A673 (cell line): ENCODE results near the gene FASTKD1.

ENCODE experiments used
- CTCF ChIP-seq: fragments of 300-800, 200-600 bp; sonication (generic); conservative IDR thresholded peaks from 2 replicates; pipeline ENCODE4 v1.5.1; 2017; ENCODE audit warnings: low read depth, mild to moderate bottlenecking, antibody characterized with exemption, low read length, moderate library complexity, mixed read lengths
- EZH2 ChIP-seq: fragments of 200-600 bp; sonication (generic); IDR thresholded peaks from 2 replicates; pipeline ENCODE4 v1.6.1; 2017; ENCODE audit warnings: borderline replicate concordance, low read depth, mild to moderate bottlenecking, mixed read lengths, antibody characterized with exemption, low read length; ENCODE audit not compliant: poor library complexity, severe bottlenecking

GRCh38 chr2:169520896-169521295 lies 52.8 kb downstream of the FASTKD1 start:
- TF ChIP-seq CTCF: no peak
- no peak for TF ChIP-seq EZH2
